Bronchial epithelial cell (primary cell): ENCODE data around the gene FAM98C. TPM values are rescaled to one million over a fixed set of nuclear protein-coding genes. Genes with fewer than 3 reads are reported as not detected.

Experiments used
- DNase-seq: peaks from one replicate; pipeline ENCODE4 v3.0.0-alpha.2; 2010; ENCODE audit warnings: low read depth
- FAIRE-seq: peaks from 2 replicates; lab custom pipeline; 2011; peaks lifted over from hg19 to GRCh38; lab: Jason Lieb, UNC
- H3K27me3 ChIP-seq: 2 replicates; pipeline ENCODE4 v1.5.1; 2011; ENCODE audit warnings: low read length; ENCODE audit not compliant: control insufficient read depth, insufficient read depth
- H3K36me3 ChIP-seq: 2 replicates; pipeline ENCODE4 v1.5.1; 2011; ENCODE audit warnings: low read length; ENCODE audit not compliant: control insufficient read depth, insufficient read depth
- H3K4me3 ChIP-seq: 2 replicates; pipeline ENCODE4 v1.5.1; 2011; ENCODE audit warnings: mild to moderate bottlenecking, low read depth, low read length, control low read depth
- CTCF ChIP-seq: IDR thresholded peaks from 2 replicates; pipeline ENCODE4 v1.5.1; 2011; ENCODE audit warnings: mild to moderate bottlenecking, moderate library complexity, low read length, control low read depth, inconsistent platforms; ENCODE audit not compliant: insufficient read depth, severe bottlenecking
- total RNA-seq: library from RNA; depleted of rRNA; stranded (reverse); fragments of >200 nt; gene quantifications from 2 replicates; pipeline ENCODE4 v1.2.1, GENCODE V29; 2014

The FAM98C gene
- total RNA-seq, 1 donor from 2014 or later, result 15.0 TPM

DNA sequence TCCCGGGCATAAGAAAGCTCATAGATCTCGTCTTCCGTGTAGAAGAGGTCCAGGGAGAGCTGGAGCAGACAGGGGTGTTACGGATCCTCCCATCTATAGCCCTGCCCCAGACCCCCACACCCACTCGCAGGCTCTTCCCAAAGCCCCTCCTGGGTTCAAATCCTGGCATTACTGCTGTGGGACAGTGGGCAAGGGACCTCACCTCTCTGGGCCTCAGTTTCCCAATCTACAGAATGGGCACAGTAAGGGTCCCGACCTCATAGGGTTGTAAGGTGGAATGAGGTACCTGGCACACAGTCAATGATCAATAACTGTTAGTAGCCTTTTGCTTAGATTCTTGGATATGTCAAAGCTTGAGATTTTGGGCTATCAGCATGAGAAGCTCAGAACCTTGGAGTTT is 10.5 kb downstream of the FAM98C start:
- H3K36me3 ChIP-seq, result no peaks in the 10 kb centered on the region
- no peak for DNase-seq
- no peak for TF ChIP-seq CTCF
- FAIRE-seq, result peak; percentile 80
- H3K4me3 ChIP-seq, result no peak overlapping the region
- H3K27me3 ChIP-seq, result no peaks in the 10 kb centered on the region

DNA sequence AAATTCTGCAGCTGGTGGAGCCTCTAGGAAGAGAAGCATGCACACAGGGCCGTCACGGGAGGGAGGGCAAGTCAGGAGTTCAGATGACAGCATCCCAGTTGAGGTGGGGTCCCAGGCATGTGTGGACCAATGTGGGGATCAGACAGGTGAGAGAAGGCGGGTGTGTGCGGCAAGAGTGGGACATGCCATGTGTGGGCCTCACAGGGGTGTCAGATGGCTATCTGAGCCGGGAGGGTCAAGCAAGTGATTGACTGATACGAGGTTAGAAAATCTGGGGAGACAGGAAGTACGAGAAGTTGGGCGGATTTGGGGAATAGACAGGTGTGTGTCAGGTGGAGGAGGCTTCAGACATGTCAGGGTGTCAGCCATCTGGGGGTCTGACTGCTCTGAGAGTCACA is 14.3 kb downstream of the FAM98C start:
- no peaks in the 10 kb centered on the region for H3K27me3 ChIP-seq
- H3K36me3 ChIP-seq, result no peaks in the 10 kb centered on the region
- H3K4me3 ChIP-seq, result no peak overlapping the region
- FAIRE-seq (peak; percentile 86), DNase-seq (no peak)
- TF ChIP-seq CTCF, result no peak

GRCh38 chr19:38417544-38418506 is 14.9 kb downstream of the FAM98C start:
- H3K36me3 ChIP-seq, result no peaks in the 10 kb centered on the region
- H3K27me3 ChIP-seq, result no peaks in the 10 kb centered on the region
- H3K4me3 ChIP-seq, result peak overlapping the region; percentile 17
- DNase-seq (peak; percentile 32), FAIRE-seq (no peak)
- no peak for TF ChIP-seq CTCF

DNA sequence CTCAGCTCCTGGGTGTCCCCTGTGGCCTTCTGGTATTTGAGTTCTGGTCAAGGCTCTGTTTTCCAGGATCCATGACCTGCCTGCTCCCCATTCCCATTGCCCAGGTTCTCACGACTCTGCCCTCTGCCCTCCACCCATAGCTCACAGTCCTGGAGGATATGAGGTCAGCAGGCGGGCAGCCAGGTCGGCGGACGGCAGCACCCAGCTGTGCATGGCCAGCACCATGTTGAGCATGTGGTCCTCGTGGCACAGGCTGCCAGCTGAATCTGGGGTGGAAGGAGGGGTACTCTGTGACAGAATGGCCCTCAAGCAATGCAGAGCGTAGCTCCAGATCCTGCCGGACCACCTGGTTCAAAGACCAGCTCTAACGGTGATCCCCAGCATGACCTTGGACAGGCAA is 18.0 kb downstream of the FAM98C start:
- DNase-seq (no peak), FAIRE-seq (no peak)
- Histone ChIP-seq H3K36me3 (no peaks in the 10 kb centered on the region), H3K4me3 (no peak overlapping the region), H3K27me3 (no peaks in the 10 kb centered on the region)
- no peak for TF ChIP-seq CTCF

DNA sequence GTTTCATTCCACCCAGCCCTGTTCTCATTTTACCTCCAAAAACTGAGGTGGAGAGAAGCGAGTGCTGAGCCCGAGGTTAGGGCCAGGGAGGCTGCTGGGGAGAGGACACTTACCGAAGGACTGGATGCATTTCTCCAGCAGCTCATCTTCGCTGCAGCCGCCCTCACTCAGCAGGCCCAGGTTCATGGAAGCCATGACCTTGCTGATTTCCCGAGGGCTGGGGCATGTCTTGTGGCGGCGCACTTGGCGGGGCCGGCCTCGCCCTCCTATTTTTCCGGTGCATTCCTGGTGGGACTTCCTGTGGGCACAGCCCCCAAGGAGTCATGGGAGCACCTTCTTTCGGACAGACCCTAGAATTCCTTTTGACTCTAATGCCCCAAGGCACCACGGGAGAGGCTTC is 19.0 kb downstream of the FAM98C start:
- Histone ChIP-seq H3K36me3 (no peaks in the 10 kb centered on the region), H3K27me3 (no peaks in the 10 kb centered on the region), H3K4me3 (no peak overlapping the region)
- no peak for DNase-seq
- TF ChIP-seq CTCF, result no peak
- no peak for FAIRE-seq

- Histone ChIP-seq H3K4me3 (no peak overlapping the region), H3K27me3 (no peaks in the 10 kb centered on the region), H3K36me3 (no peaks in the 10 kb centered on the region)
- FAIRE-seq (no peak), DNase-seq (no peak)
- TF ChIP-seq CTCF, result no peak
Measured at GRCh38 chr19:38422438-38422837, 19.5 kb downstream of the FAM98C start.
